Brain microvascular endothelial cell (primary cell): Measurements from ENCODE around the gene VRK2.

Source experiments
- DNase-seq: peaks from one replicate; pipeline ENCODE4 v3.0.0-alpha.2; 2020
- H3K27ac ChIP-seq: fragments of 250-450 bp; sonication (Bioruptor Pico); 2 replicates; pipeline ENCODE4 v1.5.1; 2020; ENCODE audit warnings: mild to moderate bottlenecking, moderate library complexity
- H3K27me3 ChIP-seq: fragments of 250-450 bp; sonication (Bioruptor Pico); replicated peaks from 2 replicates; pipeline ENCODE4 v1.5.1; 2020; ENCODE audit warnings: mild to moderate bottlenecking
- H3K36me3 ChIP-seq: fragments of 250-450 bp; sonication (Bioruptor Pico); replicated peaks from 2 replicates; pipeline ENCODE4 v1.5.1; 2020; ENCODE audit warnings: mild to moderate bottlenecking
- H3K4me3 ChIP-seq: 2 replicates; pipeline ENCODE4 v1.5.1; 2011; ENCODE audit warnings: low read depth, mild to moderate bottlenecking, control low read depth, low read length, moderate library complexity
- CTCF ChIP-seq: IDR thresholded peaks from 2 replicates; pipeline ENCODE4 v1.5.1; 2011; ENCODE audit warnings: low read depth, mild to moderate bottlenecking, moderate library complexity, low read length, control low read depth, inconsistent platforms; ENCODE audit errors: missing control alignments
- in situ Hi-C: cut with HindIII; loops from 2 replicates; pipeline ENCODE4 v1.10.0; 2017; ENCODE audit warnings: low sequenced_read_pairs, low pct_ligation_motif_present

Gene VRK2

GRCh38 chr2:58067001-58067400 is 20.4 kb downstream of the VRK2 start:
- no peaks in the 10 kb centered on the region for H3K36me3 ChIP-seq
- DNase-seq: no peak
- in situ Hi-C loops: no loop called here
- H3K27ac ChIP-seq: no peak overlapping the region
- TF ChIP-seq CTCF: no peak
- no peaks in the 10 kb centered on the region for H3K27me3 ChIP-seq
- no peak overlapping the region for H3K4me3 ChIP-seq

GRCh38 chr2:58070765-58071164 is 24.2 kb downstream of the VRK2 start:
- in situ Hi-C loops: no loop called here
- H3K27me3 ChIP-seq: no peaks in the 10 kb centered on the region
- no peak for DNase-seq
- no peaks in the 10 kb centered on the region for H3K36me3 ChIP-seq
- no peak overlapping the region for H3K27ac ChIP-seq
- no peak overlapping the region for H3K4me3 ChIP-seq
- TF ChIP-seq CTCF: no peak

GRCh38 chr2:58072102-58072501 is 25.5 kb downstream of the VRK2 start:
- Histone ChIP-seq H3K36me3 (no peaks in the 10 kb centered on the region), H3K4me3 (no peak overlapping the region), H3K27me3 (no peaks in the 10 kb centered on the region), H3K27ac (no peak overlapping the region)
- no peak for DNase-seq
- no peak for TF ChIP-seq CTCF
- in situ Hi-C loops: no loop called here

- DNase-seq: no peak
- no peaks in the 10 kb centered on the region for H3K27me3 ChIP-seq
- TF ChIP-seq CTCF: no peak
- H3K27ac ChIP-seq: no peak overlapping the region
- in situ Hi-C loops: no loop called here
- no peak overlapping the region for H3K4me3 ChIP-seq
- H3K36me3 ChIP-seq: no peaks in the 10 kb centered on the region
These were observed 26.4 kb downstream of the VRK2 start for GRCh38 chr2:58073008-58073407.

- TF ChIP-seq CTCF: no peak
- H3K36me3 ChIP-seq: no peaks in the 10 kb centered on the region
- in situ Hi-C loops: no loop called here
- H3K4me3 ChIP-seq: no peak overlapping the region
- H3K27me3 ChIP-seq: no peaks in the 10 kb centered on the region
- no peak for DNase-seq
- H3K27ac ChIP-seq: no peak overlapping the region
These were observed 27.1 kb downstream of the VRK2 start for GRCh38 chr2:58073751-58074150.

- Histone ChIP-seq H3K4me3 (no peak overlapping the region), H3K27me3 (no peaks in the 10 kb centered on the region), H3K27ac (no peak overlapping the region), H3K36me3 (no peaks in the 10 kb centered on the region)
- in situ Hi-C loops: no loop called here
- no peak for DNase-seq
- TF ChIP-seq CTCF: no peak
These were observed 34.4 kb downstream of the VRK2 start for GRCh38 chr2:58081000-58081399.
